KMS-11 (cell line): ENCODE data around the gene PTGIS.
A peak's percentile ranks its signal among the peaks of the same experiment; 100 is the strongest.

Experiments used
- H2AFZ ChIP-seq: fragments of 200-600 bp; sonication (generic); 2 replicates; pipeline ENCODE4 v1.6.1; 2016; ENCODE audit warnings: antibody characterized with exemption, mixed run types, low read depth
- H3K27ac ChIP-seq: fragments of 200-600 bp; sonication (generic); 2 replicates; pipeline ENCODE4 v1.6.1; 2016; ENCODE audit warnings: mild to moderate bottlenecking, mixed run types
- H3K27me3 ChIP-seq: fragments of 200-600 bp; sonication (generic); 2 replicates; pipeline ENCODE4 v1.6.1; 2017; ENCODE audit warnings: mild to moderate bottlenecking, low read depth, mixed run types, moderate library complexity; ENCODE audit not compliant: insufficient read depth
- H3K36me3 ChIP-seq: fragments of 200-600 bp; sonication (generic); 2 replicates; pipeline ENCODE4 v1.6.1; 2017; ENCODE audit warnings: mild to moderate bottlenecking, mixed run types; ENCODE audit not compliant: insufficient read depth
- H3K4me1 ChIP-seq: fragments of 200-600 bp; sonication (generic); 2 replicates; pipeline ENCODE4 v1.6.1; 2016; ENCODE audit warnings: mild to moderate bottlenecking, low read depth, mixed run types; ENCODE audit not compliant: poor library complexity, severe bottlenecking
- H3K4me2 ChIP-seq: fragments of 200-600 bp; sonication (generic); 2 replicates; pipeline ENCODE4 v1.7.0; 2016; ENCODE audit warnings: mild to moderate bottlenecking, mixed run types
- H3K4me3 ChIP-seq: fragments of 200-600 bp; sonication (generic); IDR thresholded peaks from 2 replicates; pipeline ENCODE4 v1.6.1; 2017; ENCODE audit warnings: low read depth, low read length, mixed read lengths; ENCODE audit not compliant: insufficient read depth
- H3K79me2 ChIP-seq: fragments of 200-600 bp; sonication (generic); 2 replicates; pipeline ENCODE4 v1.6.1; 2016; ENCODE audit warnings: low read depth, mixed run types; ENCODE audit not compliant: insufficient read depth
- H3K9ac ChIP-seq: fragments of 200-600 bp; sonication (generic); 2 replicates; pipeline ENCODE4 v1.6.1; 2016; ENCODE audit warnings: mild to moderate bottlenecking, mixed run types
- H4K20me1 ChIP-seq: fragments of 200-600 bp; sonication (generic); 2 replicates; pipeline ENCODE4 v1.6.1; 2016; ENCODE audit warnings: mild to moderate bottlenecking, mixed run types; ENCODE audit not compliant: insufficient read depth
- TF ChIP-seq, protein P1 (sequence below): fragments of 200-600 bp; sonication (generic); conservative IDR thresholded peaks from 2 replicates; pipeline ENCODE4 v1.6.1; 2017; ENCODE audit warnings: low read depth, mild to moderate bottlenecking, antibody characterized with exemption, low read length, moderate library complexity, mixed read lengths

Gene PTGIS

DNA sequence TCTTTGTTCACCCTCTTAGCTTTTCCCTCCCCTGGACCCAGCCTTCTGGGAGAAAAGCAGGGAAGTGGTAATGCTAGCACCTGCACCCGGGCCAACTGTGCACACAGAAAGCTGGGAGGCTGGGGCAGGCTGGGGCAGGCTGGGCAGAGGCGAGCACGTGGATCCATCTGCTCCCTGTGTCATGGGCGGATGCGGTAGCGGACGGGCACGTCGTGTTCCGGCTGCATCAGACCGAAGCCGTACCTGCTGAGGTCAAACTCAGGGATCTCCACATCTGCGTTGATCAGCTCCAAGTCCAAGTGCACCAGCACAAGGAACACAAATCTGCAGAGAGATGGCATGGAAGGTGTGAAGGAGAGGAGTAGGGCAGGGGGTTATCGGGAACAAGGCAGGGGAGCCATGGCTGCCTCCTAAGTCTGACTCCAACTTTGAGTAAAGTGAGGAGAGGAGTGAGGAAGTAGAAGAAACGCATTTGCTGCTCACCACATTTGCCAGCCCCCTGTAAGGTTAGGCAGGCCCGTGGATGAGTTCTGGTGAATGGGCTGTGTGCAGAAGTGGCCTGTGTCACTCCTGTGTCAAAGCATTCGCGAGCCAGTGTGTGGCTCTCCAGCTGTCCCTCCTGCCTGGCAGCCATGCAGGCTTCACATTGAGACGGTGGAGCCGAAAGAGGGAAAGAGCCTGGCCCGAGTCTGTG lies 60.0 kb downstream of the PTGIS start:
- Histone ChIP-seq H4K20me1 (no peaks in the 10 kb centered on the region), H3K27ac (no peak overlapping the region), H3K4me3 (no peak overlapping the region), H3K79me2 (no peaks in the 10 kb centered on the region), H3K4me1 (peaks cover 9% of the 10 kb centered on the region), H2AFZ (peak overlapping the region; percentile 51; the same call in 1 of the 2 replicates), H3K36me3 (no peaks in the 10 kb centered on the region), H3K27me3 (peaks cover 54% of the 10 kb centered on the region), H3K4me2 (peak overlapping the region; percentile 34), H3K9ac (no peak overlapping the region)
- TF ChIP-seq, protein P1, sequence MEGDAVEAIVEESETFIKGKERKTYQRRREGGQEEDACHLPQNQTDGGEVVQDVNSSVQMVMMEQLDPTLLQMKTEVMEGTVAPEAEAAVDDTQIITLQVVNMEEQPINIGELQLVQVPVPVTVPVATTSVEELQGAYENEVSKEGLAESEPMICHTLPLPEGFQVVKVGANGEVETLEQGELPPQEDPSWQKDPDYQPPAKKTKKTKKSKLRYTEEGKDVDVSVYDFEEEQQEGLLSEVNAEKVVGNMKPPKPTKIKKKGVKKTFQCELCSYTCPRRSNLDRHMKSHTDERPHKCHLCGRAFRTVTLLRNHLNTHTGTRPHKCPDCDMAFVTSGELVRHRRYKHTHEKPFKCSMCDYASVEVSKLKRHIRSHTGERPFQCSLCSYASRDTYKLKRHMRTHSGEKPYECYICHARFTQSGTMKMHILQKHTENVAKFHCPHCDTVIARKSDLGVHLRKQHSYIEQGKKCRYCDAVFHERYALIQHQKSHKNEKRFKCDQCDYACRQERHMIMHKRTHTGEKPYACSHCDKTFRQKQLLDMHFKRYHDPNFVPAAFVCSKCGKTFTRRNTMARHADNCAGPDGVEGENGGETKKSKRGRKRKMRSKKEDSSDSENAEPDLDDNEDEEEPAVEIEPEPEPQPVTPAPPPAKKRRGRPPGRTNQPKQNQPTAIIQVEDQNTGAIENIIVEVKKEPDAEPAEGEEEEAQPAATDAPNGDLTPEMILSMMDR: no peak

DNA sequence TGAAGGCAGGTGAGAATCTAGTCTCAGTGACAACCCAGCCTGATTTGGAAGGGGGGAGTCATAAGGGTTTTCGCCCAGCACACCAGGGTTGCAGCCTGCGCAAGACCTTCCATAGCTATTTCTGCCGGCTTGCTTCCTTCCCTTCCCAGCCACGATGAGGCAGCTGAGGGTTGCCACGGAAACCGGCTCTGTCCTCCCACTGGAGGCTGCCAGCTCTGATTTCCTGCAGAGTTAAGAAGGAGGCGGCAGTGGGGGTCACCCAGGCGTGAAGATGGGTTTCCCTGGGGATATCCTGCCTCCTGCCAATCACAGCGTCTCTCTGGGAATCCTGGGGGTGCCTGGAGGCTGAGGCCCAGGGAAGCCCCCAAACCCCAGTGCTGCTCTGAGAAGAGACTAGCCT lies 62.4 kb downstream of the PTGIS start:
- H3K4me2 ChIP-seq: no peak overlapping the region
- no peaks in the 10 kb centered on the region for H3K79me2 ChIP-seq
- H3K4me1 ChIP-seq: peaks cover 9% of the 10 kb centered on the region
- H3K9ac ChIP-seq: no peak overlapping the region
- H4K20me1 ChIP-seq: no peaks in the 10 kb centered on the region
- H3K4me3 ChIP-seq: no peak overlapping the region
- TF ChIP-seq, protein P1: no peak
- H3K27ac ChIP-seq: no peak overlapping the region
- no peaks in the 10 kb centered on the region for H3K36me3 ChIP-seq
- H3K27me3 ChIP-seq: peaks cover 33% of the 10 kb centered on the region
- H2AFZ ChIP-seq: no peak overlapping the region

DNA sequence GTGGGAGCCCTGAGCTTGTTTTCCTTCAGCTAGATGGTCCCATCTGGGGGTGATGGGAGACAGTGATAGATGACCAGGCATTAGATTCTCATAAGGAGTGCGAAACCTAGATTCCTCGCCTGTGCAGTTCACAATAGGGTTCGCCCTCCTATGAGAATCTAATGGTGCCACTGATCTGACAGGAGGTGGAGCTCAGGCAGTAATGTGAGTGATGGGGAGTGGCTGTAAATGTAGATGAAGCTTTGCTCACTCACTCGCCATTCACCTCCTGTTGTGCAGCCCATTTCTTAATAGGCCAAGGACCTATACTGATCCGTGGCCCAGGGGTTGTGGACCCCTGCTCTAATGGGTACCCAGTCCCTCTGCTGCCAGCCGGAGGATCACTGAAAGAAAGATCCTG lies 64.8 kb downstream of the PTGIS start:
- Histone ChIP-seq H4K20me1 (no peaks in the 10 kb centered on the region), H2AFZ (no peak overlapping the region), H3K79me2 (no peaks in the 10 kb centered on the region), H3K4me2 (no peak overlapping the region), H3K4me3 (no peak overlapping the region), H3K36me3 (no peaks in the 10 kb centered on the region), H3K27me3 (peaks cover 15% of the 10 kb centered on the region; the same call in 1 of the 2 replicates), H3K9ac (no peak overlapping the region), H3K27ac (no peak overlapping the region), H3K4me1 (no peaks in the 10 kb centered on the region)
- TF ChIP-seq, protein P1: no peak

DNA sequence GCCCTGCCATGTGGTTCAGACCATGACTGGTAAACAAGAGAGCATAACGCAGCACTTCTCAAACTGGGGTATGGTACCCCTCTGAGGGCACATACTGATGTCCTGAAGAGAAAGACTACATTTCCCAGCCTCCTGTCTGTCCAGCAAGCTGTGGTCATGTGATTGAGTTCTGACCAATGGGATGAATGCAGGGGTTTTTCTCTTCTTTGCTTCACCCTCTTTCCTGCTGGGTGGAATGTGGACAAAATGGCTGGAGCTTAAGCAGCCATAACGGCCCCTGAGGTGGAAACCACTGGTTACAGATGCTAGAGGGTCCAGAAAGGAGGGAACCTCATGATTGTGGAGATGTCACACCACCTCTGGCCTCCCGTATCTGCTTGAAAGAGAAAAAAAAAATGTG lies 66.0 kb downstream of the PTGIS start:
- Histone ChIP-seq H3K36me3 (no peaks in the 10 kb centered on the region), H2AFZ (no peak overlapping the region)

More for the DNA sequence above, 66.0 kb downstream of the PTGIS start:
- H3K4me1 ChIP-seq: no peaks in the 10 kb centered on the region
- TF ChIP-seq, protein P1: no peak
- no peak overlapping the region for H3K9ac ChIP-seq
- no peak overlapping the region for H3K27ac ChIP-seq
- no peak overlapping the region for H3K4me3 ChIP-seq
- H3K27me3 ChIP-seq: peaks cover 3% of the 10 kb centered on the region; the same call in 1 of the 2 replicates
- H4K20me1 ChIP-seq: no peaks in the 10 kb centered on the region
- no peak overlapping the region for H3K4me2 ChIP-seq
- no peaks in the 10 kb centered on the region for H3K79me2 ChIP-seq
